DOHH2 (cell line): Measurements from ENCODE around the gene PRDM5.

ENCODE experiments used
- H3F3A ChIP-seq: fragments of 200-600 bp; sonication (generic), shearing (Covaris generic); 2 replicates; pipeline ENCODE4 v1.6.0; 2016; ENCODE audit warnings: antibody characterized with exemption, mild to moderate bottlenecking; ENCODE audit not compliant: control insufficient read depth, insufficient read depth
- H3K27ac ChIP-seq: fragments of 200-600 bp; sonication (generic); 2 replicates; pipeline ENCODE4 v1.5.1; 2014; ENCODE audit warnings: low read depth, mild to moderate bottlenecking, low read length, moderate library complexity
- H3K27me3 ChIP-seq: fragments of 200-600 bp; sonication (generic); 2 replicates; pipeline ENCODE4 v1.6.1; 2014; ENCODE audit warnings: mild to moderate bottlenecking, low read length, mixed read lengths; ENCODE audit not compliant: control insufficient read depth
- H3K36me3 ChIP-seq: fragments of 200-600 bp; sonication (generic); 2 replicates; pipeline ENCODE4 v1.6.1; 2014; ENCODE audit warnings: mild to moderate bottlenecking, low read length, moderate library complexity, mixed read lengths; ENCODE audit not compliant: control insufficient read depth
- H3K4me1 ChIP-seq: fragments of 200-600 bp; sonication (generic); 2 replicates; pipeline ENCODE4 v1.6.1; 2014; ENCODE audit warnings: mild to moderate bottlenecking, low read length, mixed read lengths; ENCODE audit not compliant: control insufficient read depth
- H3K4me2 ChIP-seq: fragments of 200-600 bp; sonication (generic); 2 replicates; pipeline ENCODE4 v1.6.0; 2014; ENCODE audit warnings: mild to moderate bottlenecking, low read length, moderate library complexity
- H3K4me3 ChIP-seq: fragments of 200-600 bp; sonication (generic); 2 replicates; pipeline ENCODE4 v1.5.1; 2014; ENCODE audit warnings: mild to moderate bottlenecking, low read length, mixed read lengths
- H3K79me2 ChIP-seq: fragments of 200-600 bp; sonication (generic); 2 replicates; pipeline ENCODE4 v1.6.1; 2014; ENCODE audit warnings: mild to moderate bottlenecking, low read length, mixed read lengths; ENCODE audit not compliant: control insufficient read depth
- H3K9me2 ChIP-seq: fragments of 200-600 bp; sonication (generic); replicated peaks from 2 replicates; pipeline ENCODE4 v1.6.1; 2014; ENCODE audit warnings: mild to moderate bottlenecking, low read length, mixed read lengths; ENCODE audit not compliant: control insufficient read depth
- H3K9me3 ChIP-seq: fragments of 200-600 bp; sonication (generic); 2 replicates; pipeline ENCODE4 v1.6.1; 2014; ENCODE audit warnings: antibody characterized with exemption, low read length, mixed read lengths; ENCODE audit not compliant: control insufficient read depth, insufficient read depth
- H4K20me1 ChIP-seq: fragments of 200-600 bp; sonication (generic); 2 replicates; pipeline ENCODE4 v1.6.0; 2014; ENCODE audit warnings: low read depth, mild to moderate bottlenecking, antibody characterized with exemption, low read length, moderate library complexity; ENCODE audit not compliant: control insufficient read depth, insufficient read depth
- EZH2phosphoT487 ChIP-seq: fragments of 200-600 bp; sonication (generic); IDR thresholded peaks from 2 replicates; pipeline ENCODE4 v1.6.1; 2017; ENCODE audit warnings: borderline replicate concordance, mild to moderate bottlenecking, antibody characterized with exemption, low read length, moderate library complexity, mixed read lengths
- TF ChIP-seq, protein P1 (sequence below): fragments of 200-600 bp; sonication (generic); IDR thresholded peaks from one replicate; pipeline ENCODE4 v1.5.1; 2014; ENCODE audit warnings: antibody characterized with exemption, mild to moderate bottlenecking, low read depth, low read length; ENCODE audit not compliant: poor library complexity, severe bottlenecking

The PRDM5 gene

GRCh38 chr4:120693816-120694215 lies 228.7 kb downstream of the PRDM5 start:
- no peaks in the 10 kb centered on the region for H4K20me1 ChIP-seq
- no peak overlapping the region for H3K27ac ChIP-seq
- no peaks in the 10 kb centered on the region for H3K4me1 ChIP-seq
- TF ChIP-seq, protein P1, sequence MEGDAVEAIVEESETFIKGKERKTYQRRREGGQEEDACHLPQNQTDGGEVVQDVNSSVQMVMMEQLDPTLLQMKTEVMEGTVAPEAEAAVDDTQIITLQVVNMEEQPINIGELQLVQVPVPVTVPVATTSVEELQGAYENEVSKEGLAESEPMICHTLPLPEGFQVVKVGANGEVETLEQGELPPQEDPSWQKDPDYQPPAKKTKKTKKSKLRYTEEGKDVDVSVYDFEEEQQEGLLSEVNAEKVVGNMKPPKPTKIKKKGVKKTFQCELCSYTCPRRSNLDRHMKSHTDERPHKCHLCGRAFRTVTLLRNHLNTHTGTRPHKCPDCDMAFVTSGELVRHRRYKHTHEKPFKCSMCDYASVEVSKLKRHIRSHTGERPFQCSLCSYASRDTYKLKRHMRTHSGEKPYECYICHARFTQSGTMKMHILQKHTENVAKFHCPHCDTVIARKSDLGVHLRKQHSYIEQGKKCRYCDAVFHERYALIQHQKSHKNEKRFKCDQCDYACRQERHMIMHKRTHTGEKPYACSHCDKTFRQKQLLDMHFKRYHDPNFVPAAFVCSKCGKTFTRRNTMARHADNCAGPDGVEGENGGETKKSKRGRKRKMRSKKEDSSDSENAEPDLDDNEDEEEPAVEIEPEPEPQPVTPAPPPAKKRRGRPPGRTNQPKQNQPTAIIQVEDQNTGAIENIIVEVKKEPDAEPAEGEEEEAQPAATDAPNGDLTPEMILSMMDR = no peak
- no peak for TF ChIP-seq EZH2phosphoT487
- no peaks in the 10 kb centered on the region for H3K79me2 ChIP-seq
- H3K4me2 ChIP-seq = no peak overlapping the region
- no peaks in the 10 kb centered on the region for H3K36me3 ChIP-seq
- H3K4me3 ChIP-seq = no peak overlapping the region
- H3K9me3 ChIP-seq = no peaks in the 10 kb centered on the region
- no peaks in the 10 kb centered on the region for H3F3A ChIP-seq
- no peaks in the 10 kb centered on the region for H3K27me3 ChIP-seq
- H3K9me2 ChIP-seq = no peaks in the 10 kb centered on the region

DNA sequence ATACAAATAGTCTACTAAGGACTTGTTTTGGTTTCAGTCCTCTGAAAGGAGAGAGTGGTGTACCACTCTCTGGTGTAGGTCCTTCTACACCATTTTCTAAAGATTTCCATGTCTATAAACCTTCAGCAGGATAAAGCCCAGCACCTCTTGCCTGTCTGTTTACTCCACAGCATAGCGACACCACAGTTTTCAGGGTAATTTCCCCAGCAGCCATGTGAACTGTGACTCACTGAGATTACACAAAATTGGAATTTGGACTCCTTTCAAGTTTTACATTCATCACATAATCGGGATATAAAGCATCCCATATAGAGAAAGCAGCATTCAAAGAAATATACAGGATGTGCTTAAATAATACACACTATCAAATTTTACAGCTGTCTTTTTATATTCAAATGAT lies 229.6 kb downstream of the PRDM5 start:
- Histone ChIP-seq H3K9me3 (no peaks in the 10 kb centered on the region), H3K36me3 (no peaks in the 10 kb centered on the region), H3K4me3 (no peak overlapping the region), H3K4me1 (no peaks in the 10 kb centered on the region), H3K9me2 (no peaks in the 10 kb centered on the region), H3K79me2 (no peaks in the 10 kb centered on the region), H3F3A (no peaks in the 10 kb centered on the region), H3K27ac (no peak overlapping the region), H3K4me2 (no peak overlapping the region), H4K20me1 (no peaks in the 10 kb centered on the region), H3K27me3 (no peaks in the 10 kb centered on the region)
- no peak for TF ChIP-seq EZH2phosphoT487
- TF ChIP-seq, protein P1 = no peak

GRCh38 chr4:120691536-120691935 lies 231.0 kb downstream of the PRDM5 start:
- no peak for TF ChIP-seq EZH2phosphoT487
- TF ChIP-seq, protein P1 = no peak
- no peaks in the 10 kb centered on the region for H3K4me1 ChIP-seq
- no peak overlapping the region for H3K4me3 ChIP-seq
- H3K27me3 ChIP-seq = 0 out of 2 replicates have a peak, but pooled peaks cover 3% of the 10 kb centered on the region
- no peak overlapping the region for H3K27ac ChIP-seq
- no peaks in the 10 kb centered on the region for H3K36me3 ChIP-seq
- no peaks in the 10 kb centered on the region for H4K20me1 ChIP-seq
- H3F3A ChIP-seq = no peaks in the 10 kb centered on the region
- H3K79me2 ChIP-seq = no peaks in the 10 kb centered on the region
- no peaks in the 10 kb centered on the region for H3K9me2 ChIP-seq
- H3K9me3 ChIP-seq = no peaks in the 10 kb centered on the region
- H3K4me2 ChIP-seq = no peak overlapping the region
